Fibroblast of lung (primary cell): Measurements from ENCODE around the gene APOH. TPM values are rescaled to one million over a fixed set of nuclear protein-coding genes. Genes with fewer than 3 reads are reported as not detected.

Experiments used
- DNase-seq, 2 donors: peaks; one replicate each; pipeline versions ENCODE4 v3.0.0 to v3.0.0-alpha.2; 2010; ENCODE audit warnings: low read depth in 2 of 2
- H2AFZ ChIP-seq: 2 replicates; pipeline ENCODE4 v1.5.1; 2012; ENCODE audit warnings: low read length, control low read depth, inconsistent platforms
- H3K27ac ChIP-seq: 2 replicates; pipeline ENCODE4 v1.5.1; 2011; ENCODE audit warnings: low read length, control low read depth; ENCODE audit not compliant: insufficient read depth
- H3K27me3 ChIP-seq: 2 replicates; pipeline ENCODE4 v1.5.1; 2011; ENCODE audit warnings: mild to moderate bottlenecking, low read length; ENCODE audit not compliant: control insufficient read depth, insufficient read depth
- H3K36me3 ChIP-seq: 2 replicates; pipeline ENCODE4 v1.5.1; 2011; ENCODE audit warnings: low read length; ENCODE audit not compliant: control insufficient read depth, insufficient read depth
- H3K4me1 ChIP-seq: 2 replicates; pipeline ENCODE4 v1.5.1; 2011; ENCODE audit warnings: low read length; ENCODE audit not compliant: control insufficient read depth, insufficient read depth; ENCODE audit errors: extremely low read depth
- H3K4me2 ChIP-seq: 2 replicates; pipeline ENCODE4 v1.5.1; 2011; ENCODE audit warnings: low read length, control low read depth; ENCODE audit not compliant: insufficient read depth; ENCODE audit errors: extremely low read depth
- H3K4me3 ChIP-seq, 4 experiments: fragments of 200-600 bp in 1 of 4; sonication (generic) in 1 of 4; replicated peaks in 1 of 4; 2 replicates each; pipeline ENCODE4 v1.5.1; 2011 to 2016; ENCODE audit warnings: low read length in 4 of 4, low read depth in 3 of 4, mild to moderate bottlenecking in 3 of 4, control low read depth in 2 of 4, inconsistent platforms in 1 of 4, mixed read lengths in 1 of 4; ENCODE audit not compliant: insufficient read depth in 1 of 4; ENCODE audit errors: control extremely low read depth in 1 of 4
- H3K79me2 ChIP-seq: 2 replicates; pipeline ENCODE4 v1.5.1; 2012; ENCODE audit warnings: mild to moderate bottlenecking, low read length, inconsistent platforms; ENCODE audit not compliant: control insufficient read depth, insufficient read depth
- H3K9ac ChIP-seq: 2 replicates; pipeline ENCODE4 v1.5.1; 2011; ENCODE audit warnings: mild to moderate bottlenecking, low read length, control low read depth; ENCODE audit not compliant: insufficient read depth
- H3K9me3 ChIP-seq: 2 replicates; pipeline ENCODE4 v1.5.1; 2012; ENCODE audit warnings: low read depth, low read length; ENCODE audit not compliant: control insufficient read depth, insufficient read depth
- H4K20me1 ChIP-seq: 2 replicates; pipeline ENCODE4 v1.5.1; 2011; ENCODE audit warnings: low read length; ENCODE audit not compliant: control insufficient read depth, insufficient read depth; ENCODE audit errors: extremely low read depth
- CTCF ChIP-seq, 2 donors: IDR thresholded peaks in 1 of 2; conservative IDR thresholded peaks in 1 of 2; 1 replicate in 1 of 2; 2 replicates in 1 of 2; pipeline ENCODE4 v1.5.1; 2011 to 2012; ENCODE audit warnings: low read length in 2 of 2, control low read depth in 1 of 2, inconsistent platforms in 1 of 2, low read depth in 1 of 2, mild to moderate bottlenecking in 1 of 2
- EZH2 ChIP-seq: IDR thresholded peaks from 2 replicates; pipeline ENCODE4 v1.5.1; 2012; ENCODE audit warnings: low read length, control low read depth, mild to moderate bottlenecking; ENCODE audit errors: missing control alignments
- polyA plus RNA-seq, 2 donors: library from polyadenylated mRNA; depleted of rRNA in 1 of 2; stranded (reverse) in 1 of 2; unstranded in 1 of 2; fragments of >200 nt; gene quantifications; 2 replicates each; pipeline ENCODE4 v1.2.1, GENCODE V29; 2011 to 2012; ENCODE audit warnings: missing spikeins in 1 of 2
- total RNA-seq: library from RNA; depleted of rRNA; stranded (reverse); fragments of >200 nt; gene quantifications from 2 replicates; pipeline ENCODE4 v1.2.1, GENCODE V29; 2014

APOH gene
- total and polyA plus RNA-seq, 2 donors (not counting 1 experiment from before 2014, with no cell fraction given) = not detected

- no peaks in the 10 kb centered on the region for H3K36me3 ChIP-seq
- TF ChIP-seq EZH2 (no peak), CTCF (conservative IDR thresholded peaks at IDR 0.05 in 1 of 2, IDR thresholded peaks at IDR 0.05 in 1 of 2; ENCODE audit: low read depth in 1 of 2, low read length in 2 of 2) (no peak)
- H3K4me3 ChIP-seq = no peak overlapping the region
- no peak overlapping the region for H3K27ac ChIP-seq
- no peaks in the 10 kb centered on the region for H3K79me2 ChIP-seq
- no peak overlapping the region for H2AFZ ChIP-seq
- H3K4me1 ChIP-seq = peaks cover 22% of the 10 kb centered on the region
- H3K4me2 ChIP-seq = no peak overlapping the region
- no peak for DNase-seq
- H3K9me3 ChIP-seq = no peaks in the 10 kb centered on the region
- H4K20me1 ChIP-seq = no peaks in the 10 kb centered on the region
- no peaks in the 10 kb centered on the region for H3K27me3 ChIP-seq
- H3K9ac ChIP-seq = no peak overlapping the region
Measured at GRCh38 chr17:66271512-66271911, 42.3 kb upstream of the APOH start.

- Histone ChIP-seq H3K4me1 (peaks cover 16% of the 10 kb centered on the region), H4K20me1 (no peaks in the 10 kb centered on the region), H3K9ac (no peak overlapping the region), H3K4me3 (no peak overlapping the region), H3K4me2 (no peak overlapping the region), H3K79me2 (no peaks in the 10 kb centered on the region), H3K36me3 (no peaks in the 10 kb centered on the region), H2AFZ (no peak overlapping the region), H3K27me3 (no peaks in the 10 kb centered on the region), H3K9me3 (no peaks in the 10 kb centered on the region), H3K27ac (no peak overlapping the region)
- DNase-seq = no peak
- TF ChIP-seq EZH2 = no peak
- TF ChIP-seq CTCF (conservative IDR thresholded peaks at IDR 0.05 in 1 of 2, IDR thresholded peaks at IDR 0.05 in 1 of 2; ENCODE audit: low read depth in 1 of 2, low read length in 2 of 2) = no peak
Measured at GRCh38 chr17:66270106-66270505, 40.9 kb upstream of the APOH start.

- Histone ChIP-seq H3K79me2 (no peaks in the 10 kb centered on the region), H3K4me3 (no peak overlapping the region), H3K36me3 (no peaks in the 10 kb centered on the region), H3K4me1 (peaks cover 12% of the 10 kb centered on the region), H3K27ac (no peak overlapping the region), H3K9me3 (no peaks in the 10 kb centered on the region), H3K4me2 (no peak overlapping the region), H3K27me3 (no peaks in the 10 kb centered on the region), H3K9ac (no peak overlapping the region), H4K20me1 (no peaks in the 10 kb centered on the region), H2AFZ (no peak overlapping the region)
- DNase-seq = peak; percentile 82 to 95
- TF ChIP-seq CTCF (conservative IDR thresholded peaks at IDR 0.05 in 1 of 2, IDR thresholded peaks at IDR 0.05 in 1 of 2; ENCODE audit: low read depth in 1 of 2, low read length in 2 of 2) (no peak), EZH2 (no peak)
Measured at GRCh38 chr17:66268247-66268927, 39.2 kb upstream of the APOH start.
